Mucosa of descending colon (tissue), 3 donors: ENCODE results near the gene BTBD9. TPM values are rescaled to one million over a fixed set of nuclear protein-coding genes. Genes with fewer than 3 reads are reported as not detected.

Source experiments
- ATAC-seq: fragments of 200-7000 bp; cut with Tn5 transposase; one replicate; pipeline ENCODE4 v1.9.1; 2020; ENCODE audit warnings: mild to moderate bottlenecking, moderate library complexity
- DNase-seq, 3 donors: peaks; one replicate each; pipeline ENCODE4 v3.0.0-alpha.2; 2020
- H3K36me3 ChIP-seq: fragments of 200-600 bp; one replicate; pipeline ENCODE4 v1.8.0; 2021; ENCODE audit warnings: low read depth, mild to moderate bottlenecking
- H3K4me1 ChIP-seq: fragments of 200-600 bp; one replicate; pipeline ENCODE4 v1.8.0; 2021; ENCODE audit warnings: low read depth, mild to moderate bottlenecking
- H3K4me3 ChIP-seq: fragments of 200-600 bp; one replicate; pipeline ENCODE4 v1.8.0; 2021; ENCODE audit warnings: mild to moderate bottlenecking
- H3K9me3 ChIP-seq: fragments of 200-600 bp; one replicate; pipeline ENCODE4 v1.8.0; 2021; ENCODE audit warnings: mild to moderate bottlenecking
- CTCF ChIP-seq: fragments of 200-600 bp; IDR thresholded peaks from one replicate; pipeline ENCODE4 v1.8.0; 2022; ENCODE audit warnings: antibody characterized with exemption, mild to moderate bottlenecking
- intact Hi-C, 2 donors: fragments of 100-400 bp; cut with DNase I in 1 of 2; cut with micrococcal nuclease in 1 of 2; formaldehyde crosslinking; loops; one replicate each; pipeline versions ENCODE4 v1.11.0 to v1.11.1; 2022; cut with DNase I, micrococcal nuclease
- total RNA-seq, 3 donors: library from RNA; stranded (reverse); fragmentation: NEBNext Ultra II Directional in 2 of 3; extraction: Animal tissue kit (Norgen Biotek cat#: 25700) in 2 of 3; gene quantifications; one replicate each; pipeline versions ENCODE4 v1.2.1 to v1.2.4, GENCODE V29; 2021 to 2023
- donor health status: DM: no; HTN: no; CAD: no; lungs with moderate emphysema.
- donor health status: DM: no; HTN: no; CAD: no.
- donor health status: DM: no; HTN: yes; CAD: no.

The BTBD9 gene
- total RNA-seq, 3 donors from 2014 or later = 22.4 to 38.8 (median 23.9) TPM

- no peak for DNase-seq
- no peak for TF ChIP-seq CTCF
- Histone ChIP-seq H3K4me1 (no peaks in the 10 kb centered on the region), H3K36me3 (no peaks in the 10 kb centered on the region), H3K4me3 (no peak overlapping the region), H3K9me3 (no peaks in the 10 kb centered on the region)
- ATAC-seq = no peak
- intact Hi-C loops = no loop called here
Measured at GRCh38 chr6:38162493-38163185, 477.1 kb downstream of the BTBD9 start.

- no peak for TF ChIP-seq CTCF
- H3K9me3 ChIP-seq = no peaks in the 10 kb centered on the region
- no peak for DNase-seq
- intact Hi-C loops = no loop called here
- H3K36me3 ChIP-seq = no peaks in the 10 kb centered on the region
- no peak for ATAC-seq
- H3K4me3 ChIP-seq = no peak overlapping the region
- no peaks in the 10 kb centered on the region for H3K4me1 ChIP-seq
Measured at GRCh38 chr6:38161754-38162492, 477.8 kb downstream of the BTBD9 start.

- H3K36me3 ChIP-seq = no peaks in the 10 kb centered on the region
- intact Hi-C loops = no loop called here
- DNase-seq (no peak), ATAC-seq (no peak)
- no peaks in the 10 kb centered on the region for H3K9me3 ChIP-seq
- no peaks in the 10 kb centered on the region for H3K4me1 ChIP-seq
- TF ChIP-seq CTCF = no peak
- no peak overlapping the region for H3K4me3 ChIP-seq
Measured at GRCh38 chr6:38161331-38161730, 478.4 kb downstream of the BTBD9 start.

- no peak for TF ChIP-seq CTCF
- H3K9me3 ChIP-seq = no peaks in the 10 kb centered on the region
- DNase-seq = no peak
- H3K4me1 ChIP-seq = no peaks in the 10 kb centered on the region
- no peaks in the 10 kb centered on the region for H3K36me3 ChIP-seq
- ATAC-seq = no peak
- no peak overlapping the region for H3K4me3 ChIP-seq
- intact Hi-C loops = no loop called here
Measured at GRCh38 chr6:38160831-38161230, 478.9 kb downstream of the BTBD9 start.

GRCh38 chr6:38159596-38159995 lies 480.1 kb downstream of the BTBD9 start:
- Histone ChIP-seq H3K4me1 (no peaks in the 10 kb centered on the region), H3K9me3 (no peaks in the 10 kb centered on the region), H3K4me3 (no peak overlapping the region), H3K36me3 (no peaks in the 10 kb centered on the region)
- TF ChIP-seq CTCF = no peak
- intact Hi-C loops = no loop called here
- DNase-seq = no peak
- ATAC-seq = no peak
